Measurements from ENCODE around the gene KIR3DL1.
"Not testable (repeated sequence)": the region's sequence is repeated elsewhere in the genome, so short reads cannot be mapped to it uniquely, and the experiment has no call there.

KIR3DL1 gene

DNA sequence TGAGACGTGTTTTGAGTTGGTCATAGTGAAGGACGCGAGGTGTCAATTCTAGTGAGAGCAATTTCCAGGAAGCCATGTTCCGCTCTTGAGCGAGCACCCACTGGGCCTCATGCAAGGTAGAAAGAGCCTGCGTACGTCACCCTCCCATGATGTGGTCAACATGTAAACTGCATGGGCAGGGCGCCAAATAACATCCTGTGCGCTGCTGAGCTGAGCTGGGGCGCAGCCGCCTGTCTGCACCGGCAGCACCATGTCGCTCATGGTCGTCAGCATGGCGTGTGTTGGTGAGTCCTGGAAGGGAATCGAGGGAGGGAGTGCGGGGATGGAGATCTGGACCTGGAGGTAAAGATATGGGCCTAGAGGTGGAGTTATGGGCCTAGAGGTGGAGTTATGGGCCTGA, at the start of gene KIR3DL1:
TSS of gene KIR3DL1 (plus strand) at position 218 of the 400 bp plus-strand sequence.
- DNase-seq: not testable (repeated sequence)

DNA sequence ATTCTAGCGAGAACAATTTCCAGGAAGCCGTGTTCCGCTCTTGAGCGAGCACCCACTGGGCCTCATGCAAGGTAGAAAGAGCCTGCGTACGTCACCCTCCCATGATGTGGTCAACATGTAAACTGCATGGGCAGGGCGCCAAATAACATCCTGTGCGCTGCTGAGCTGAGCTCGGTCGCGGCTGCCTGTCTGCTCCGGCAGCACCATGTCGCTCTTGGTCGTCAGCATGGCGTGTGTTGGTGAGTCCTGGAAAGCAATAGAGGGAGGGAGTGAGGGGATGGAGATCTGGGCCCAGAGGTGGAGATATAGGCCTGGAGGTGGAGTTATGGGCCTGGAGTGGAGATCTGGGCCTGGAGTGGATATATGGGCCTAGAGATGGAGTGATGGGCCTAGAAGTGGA, 46.6 kb upstream of the KIR3DL1 start, which contains the start of gene KIR2DL1:
TSS of gene KIR2DL1 (plus strand) at position 148 of the 400 bp plus-strand sequence. CDS start at position 206, 58 bp downstream.
- DNase-seq: not testable (repeated sequence)

- DNase-seq: not testable (repeated sequence)
Observed at GRCh38 chr19:54770511-54770910, 45.8 kb upstream of the KIR3DL1 start.

DNA sequence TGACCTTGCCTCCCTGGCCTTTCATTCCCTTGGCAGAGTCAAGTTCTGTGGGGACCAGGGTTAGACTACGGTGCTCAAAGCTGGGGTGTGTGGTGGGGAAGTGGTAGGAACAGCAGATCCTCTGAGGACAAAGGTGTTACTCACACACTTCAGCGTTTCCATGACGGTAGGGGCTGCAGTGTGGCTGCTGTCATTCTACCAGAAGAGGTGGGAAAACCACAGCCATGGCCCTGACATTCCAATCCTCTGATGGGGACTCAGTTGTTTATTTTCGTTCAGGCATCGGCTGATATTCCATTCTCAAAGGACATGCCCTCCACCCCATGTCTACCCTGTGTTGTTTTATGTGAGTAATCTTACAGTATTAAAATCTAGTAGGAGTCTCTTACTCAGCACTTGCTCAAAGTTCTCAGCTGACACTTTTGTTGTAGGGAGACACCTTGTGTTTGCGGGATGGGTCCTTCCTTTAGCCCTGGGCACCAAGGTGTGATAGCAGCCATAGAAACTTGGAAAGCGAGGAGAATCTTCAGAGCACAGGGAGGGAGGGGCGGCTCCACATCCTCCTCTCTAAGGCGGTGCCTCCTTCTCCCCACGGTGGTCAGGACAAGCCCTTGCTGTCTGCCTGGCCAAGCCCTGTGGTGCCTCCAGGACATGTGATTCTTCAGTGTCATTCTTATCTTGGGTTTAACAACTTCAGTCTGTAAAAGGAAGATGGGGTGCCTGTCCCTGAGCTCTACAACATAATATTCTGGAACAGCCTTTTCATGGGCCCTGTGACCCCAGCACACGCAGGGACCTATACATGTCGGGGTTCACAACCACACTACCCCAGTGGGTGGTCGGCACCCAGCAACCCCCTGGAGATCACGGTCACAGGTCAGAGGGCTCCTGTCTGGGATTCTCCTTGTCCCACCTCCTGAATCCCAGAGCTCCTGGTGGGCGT, 45.0 kb upstream of the KIR3DL1 start:
- DNase-seq: not testable (repeated sequence)

DNA sequence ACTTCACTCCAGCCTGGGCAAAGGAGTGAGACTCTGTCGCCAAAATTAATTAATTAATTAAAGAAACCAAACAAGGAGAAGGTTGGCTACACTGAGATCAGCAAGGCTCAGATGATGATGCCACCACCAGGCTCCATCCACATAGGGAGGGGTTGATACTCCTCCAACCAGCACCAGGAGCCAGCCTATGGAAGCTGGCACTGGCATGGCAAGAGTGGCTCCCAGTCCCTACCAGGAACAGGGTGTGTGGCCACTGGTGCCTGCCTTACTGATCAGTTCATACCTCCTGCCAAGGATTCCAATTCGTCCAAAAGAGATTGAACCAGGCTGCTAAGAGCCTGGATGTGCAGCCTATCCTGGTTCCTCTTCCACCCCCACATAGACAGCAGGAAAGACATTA, 43.6 kb upstream of the KIR3DL1 start:
- not testable (repeated sequence) for DNase-seq

DNA sequence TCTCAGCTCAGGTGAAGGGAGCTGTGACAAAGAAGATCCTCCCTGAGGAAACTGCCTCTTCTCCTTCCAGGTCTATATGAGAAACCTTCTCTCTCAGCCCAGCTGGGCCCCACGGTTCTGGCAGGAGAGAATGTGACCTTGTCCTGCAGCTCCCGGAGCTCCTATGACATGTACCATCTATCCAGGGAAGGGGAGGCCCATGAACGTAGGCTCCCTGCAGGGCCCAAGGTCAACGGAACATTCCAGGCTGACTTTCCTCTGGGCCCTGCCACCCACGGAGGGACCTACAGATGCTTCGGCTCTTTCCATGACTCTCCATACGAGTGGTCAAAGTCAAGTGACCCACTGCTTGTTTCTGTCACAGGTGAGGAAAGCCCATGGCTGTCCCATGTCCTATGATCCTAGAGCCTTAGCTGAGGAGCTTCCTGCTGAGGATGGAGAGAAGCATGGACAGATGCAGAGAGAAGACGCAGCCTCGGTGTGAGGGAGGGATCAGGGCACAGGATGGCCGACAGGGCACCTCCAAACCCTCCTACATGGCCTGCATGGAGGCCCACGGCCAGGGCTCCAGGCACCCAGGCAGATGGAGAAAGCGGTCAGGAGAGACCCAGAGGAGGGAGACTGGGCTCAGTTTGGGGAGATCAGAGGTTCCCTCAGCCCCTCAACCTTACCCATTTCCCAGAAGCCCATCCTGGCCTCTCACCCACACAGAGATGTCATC, 41.0 kb upstream of the KIR3DL1 start:
- not testable (repeated sequence) for DNase-seq

DNA sequence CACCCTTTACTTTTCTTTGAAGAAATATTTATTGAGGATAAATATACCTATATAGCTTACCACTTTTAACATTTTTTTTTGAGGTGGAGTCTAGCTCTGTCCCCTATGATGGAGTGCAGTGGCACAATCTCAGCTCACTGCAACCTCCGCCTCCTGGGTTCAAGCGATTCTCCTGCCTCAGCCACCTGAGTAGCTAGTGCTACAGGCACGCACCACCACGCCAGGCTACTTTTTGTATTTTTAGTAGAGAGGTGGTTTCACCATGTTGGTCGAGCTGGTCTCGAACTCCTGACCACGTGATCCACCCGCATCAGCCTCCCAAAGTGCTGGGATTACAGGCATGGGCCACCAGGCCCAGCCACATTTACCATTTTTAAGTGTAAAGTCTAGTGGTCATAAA, 40.4 kb upstream of the KIR3DL1 start:
- DNase-seq: not testable (repeated sequence)

DNA sequence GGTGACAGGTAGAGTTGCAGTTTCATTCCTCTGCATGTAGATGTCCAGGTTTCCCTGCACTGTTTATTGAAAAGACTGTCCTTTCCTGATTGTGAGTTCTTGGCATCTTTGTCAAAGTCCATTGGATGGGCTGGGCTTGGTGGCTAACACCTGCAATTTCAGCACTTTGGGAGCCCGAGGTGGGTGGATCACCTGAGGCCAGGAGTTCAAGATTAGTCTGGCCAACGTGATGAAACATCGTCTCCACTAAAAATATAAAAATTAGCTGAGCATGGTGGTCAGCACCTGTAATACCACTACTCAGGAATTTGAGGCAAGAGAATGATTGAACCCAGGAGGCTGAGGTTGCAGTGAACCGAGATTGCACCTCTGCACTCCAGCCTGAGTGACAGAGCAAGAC, 38.4 kb upstream of the KIR3DL1 start:
- DNase-seq: not testable (repeated sequence)

DNA sequence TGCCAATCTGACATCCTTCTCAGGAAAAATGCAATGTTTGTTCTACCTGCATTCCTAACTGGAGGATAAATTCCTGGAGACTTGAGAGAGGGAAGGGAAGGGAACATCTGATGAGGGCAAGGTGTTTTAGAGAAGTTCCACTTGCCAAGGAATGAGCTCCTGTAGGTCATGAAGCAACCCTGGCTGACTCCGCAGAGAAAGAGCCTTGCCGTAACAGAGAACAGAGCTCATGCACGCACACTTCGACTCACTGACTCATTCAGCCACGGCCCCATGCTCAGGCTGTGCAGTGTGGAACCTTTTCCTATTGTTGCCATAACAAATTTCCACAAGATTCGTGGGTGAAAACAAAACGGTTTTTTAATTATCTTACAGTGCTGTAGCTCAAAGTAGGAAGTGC, 37.4 kb upstream of the KIR3DL1 start:
- DNase-seq: not testable (repeated sequence)

GRCh38 chr19:54782916-54783315, 33.4 kb upstream of the KIR3DL1 start:
- not testable (repeated sequence) for DNase-seq

GRCh38 chr19:54786091-54786723, 30.1 kb upstream of the KIR3DL1 start:
- DNase-seq: not testable (repeated sequence)

GRCh38 chr19:54788154-54788553, 28.1 kb upstream of the KIR3DL1 start:
- DNase-seq: not testable (repeated sequence)

GRCh38 chr19:54790711-54791110, 25.6 kb upstream of the KIR3DL1 start:
- DNase-seq: no peak

DNA sequence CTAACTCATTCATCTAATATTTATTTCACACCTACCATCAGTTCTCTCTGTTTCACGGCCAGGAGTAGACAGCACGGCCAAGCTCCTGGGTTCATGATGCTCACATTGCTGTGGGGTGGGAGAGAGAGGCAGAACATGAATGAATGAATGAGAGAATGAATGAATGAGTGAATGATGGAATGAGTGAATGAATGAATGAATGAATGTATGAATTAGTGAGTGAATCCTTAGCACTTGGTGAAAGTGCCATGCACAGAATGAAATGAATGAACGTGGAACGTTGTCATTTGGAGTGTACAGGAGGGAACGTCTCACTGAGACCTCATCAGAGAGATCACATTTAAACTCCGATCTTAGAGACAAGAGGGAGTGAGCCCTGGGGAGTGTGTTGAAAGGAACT, 24.8 kb upstream of the KIR3DL1 start:
- no peak for DNase-seq

- DNase-seq: no peak
Observed at GRCh38 chr19:54792814-54793213, 23.5 kb upstream of the KIR3DL1 start.

GRCh38 chr19:54795758-54796157, 20.5 kb upstream of the KIR3DL1 start:
- no peak for DNase-seq

GRCh38 chr19:54803410-54803809, 12.9 kb upstream of the KIR3DL1 start, which contains the start of gene KIR2DL4:
KIR2DL4 (plus strand) TSS chr19:54803610; CDS start chr19:54803652, 42 bp downstream.
- no peak for DNase-seq

- DNase-seq: no peak
Observed at GRCh38 chr19:54804101-54804500, 12.2 kb upstream of the KIR3DL1 start.

- no peak for DNase-seq
Observed at GRCh38 chr19:54804571-54804970, 11.7 kb upstream of the KIR3DL1 start.

- no peak for DNase-seq
Observed at GRCh38 chr19:54805665-54806515, 10.4 kb upstream of the KIR3DL1 start.

- no peak for DNase-seq
Observed at GRCh38 chr19:54806516-54806838, 9.8 kb upstream of the KIR3DL1 start.

DNA sequence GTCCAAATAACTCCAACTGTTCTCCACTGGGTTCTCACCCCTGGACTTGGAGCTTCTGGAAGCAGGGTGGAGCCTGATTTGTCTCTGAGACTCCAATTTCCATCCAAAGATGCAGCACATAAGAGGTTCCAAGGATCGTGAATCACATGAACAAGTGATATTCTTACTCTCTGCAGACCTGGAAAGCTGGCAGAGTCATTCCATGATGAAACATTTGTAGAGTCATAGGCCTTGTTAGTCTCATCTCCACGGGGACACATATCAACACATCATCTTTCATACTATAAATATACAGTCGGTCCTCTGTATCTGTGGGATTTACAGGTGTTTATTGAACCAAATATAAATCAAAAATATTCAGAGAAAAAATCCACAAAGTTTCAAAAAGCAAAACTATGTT, 1.7 kb upstream of the KIR3DL1 start:
- not testable (repeated sequence) for DNase-seq

Data from NCI-H1092 treated with DMSO at 0.1 percent for 48 hours (cell line).